C4-2B (cell line): ENCODE measurements around the gene CPB1.

ENCODE experiments used
- H3K27ac ChIP-seq: fragments of 450-650 bp; 2 replicates; pipeline ENCODE4 v1.5.1; 2017
- CTCF ChIP-seq: fragments of 450-650 bp; conservative IDR thresholded peaks from 2 replicates; pipeline ENCODE4 v1.5.1; 2017; ENCODE audit warnings: mild to moderate bottlenecking
- ZFX ChIP-seq: fragments of 450-650 bp; IDR thresholded peaks from 2 replicates; pipeline ENCODE4 v1.6.1; 2017

The CPB1 gene

DNA sequence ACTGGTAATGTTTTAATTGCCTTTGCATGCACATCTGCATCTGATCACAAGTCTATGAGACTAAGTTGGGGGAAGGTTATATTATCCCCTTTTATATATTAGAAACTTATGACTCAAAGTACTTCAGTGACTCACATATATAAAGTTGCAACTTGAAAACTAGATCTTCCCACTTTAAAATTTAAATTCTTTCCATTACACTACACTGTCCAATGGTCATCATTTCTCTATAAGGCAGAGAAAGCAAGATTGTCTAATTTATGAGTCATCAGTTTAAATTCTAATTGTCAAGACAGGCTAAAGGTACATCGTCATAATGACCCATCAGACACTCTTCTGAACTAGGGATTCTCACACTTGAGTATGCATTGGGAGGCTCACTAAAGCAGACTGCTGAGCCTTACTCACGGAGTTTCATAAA is 75.4 kb downstream of the CPB1 start:
- H3K27ac ChIP-seq = no peak overlapping the region
- TF ChIP-seq CTCF = no peak
- no peak for TF ChIP-seq ZFX

DNA sequence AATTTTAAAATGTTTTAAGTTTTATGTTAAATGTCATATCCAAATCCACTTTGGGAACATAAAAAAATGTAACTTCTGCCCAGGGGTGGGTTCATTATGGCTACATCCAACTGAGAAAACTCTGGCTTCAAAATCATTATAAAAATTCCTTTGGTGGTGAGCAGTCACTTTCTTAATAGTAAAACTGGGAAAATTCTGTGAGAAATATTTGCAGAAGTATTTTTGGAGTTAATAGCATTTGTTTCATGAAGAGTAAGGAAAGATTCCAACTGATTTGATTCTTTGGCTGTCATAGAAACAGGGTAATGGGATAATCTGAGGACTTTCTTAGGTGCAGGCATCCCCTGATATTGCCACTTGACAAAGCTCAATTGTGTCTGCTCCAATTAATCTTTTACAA is 76.3 kb downstream of the CPB1 start:
- no peak overlapping the region for H3K27ac ChIP-seq
- TF ChIP-seq CTCF = no peak
- no peak for TF ChIP-seq ZFX

DNA sequence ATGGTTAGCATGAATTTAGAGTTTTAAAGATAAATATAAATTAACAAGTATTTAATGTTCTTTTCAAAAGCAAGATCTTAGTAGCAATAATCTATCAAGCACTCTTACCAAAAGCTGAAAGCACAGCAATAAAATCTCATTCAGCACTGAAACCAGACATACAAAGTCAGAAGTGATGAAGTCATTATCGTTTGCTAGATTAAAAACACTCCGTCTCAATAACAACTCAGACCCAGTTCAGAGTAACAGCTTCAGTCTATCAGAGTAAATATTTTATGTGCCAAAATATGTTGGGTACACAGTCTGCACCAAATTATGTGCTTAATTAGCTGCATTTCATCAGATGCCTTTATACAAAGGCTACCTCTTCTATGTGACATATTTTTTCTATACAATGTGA is 79.1 kb downstream of the CPB1 start:
- H3K27ac ChIP-seq = no peak overlapping the region
- TF ChIP-seq CTCF (no peak), ZFX (no peak)
